Measurements from ENCODE around the gene LCN2. TPM values are rescaled to one million over a fixed set of nuclear protein-coding genes. Genes with fewer than 3 reads are reported as not detected.

The LCN2 gene
- total RNA-seq, 2 experiments from 2014 or later: not detected

- no peak overlapping the region for H3K4me3 ChIP-seq (ENCODE audit: low read length)
These were observed 43.5 kb downstream of the LCN2 start for GRCh38 chr9:128192601-128193371.

DNA sequence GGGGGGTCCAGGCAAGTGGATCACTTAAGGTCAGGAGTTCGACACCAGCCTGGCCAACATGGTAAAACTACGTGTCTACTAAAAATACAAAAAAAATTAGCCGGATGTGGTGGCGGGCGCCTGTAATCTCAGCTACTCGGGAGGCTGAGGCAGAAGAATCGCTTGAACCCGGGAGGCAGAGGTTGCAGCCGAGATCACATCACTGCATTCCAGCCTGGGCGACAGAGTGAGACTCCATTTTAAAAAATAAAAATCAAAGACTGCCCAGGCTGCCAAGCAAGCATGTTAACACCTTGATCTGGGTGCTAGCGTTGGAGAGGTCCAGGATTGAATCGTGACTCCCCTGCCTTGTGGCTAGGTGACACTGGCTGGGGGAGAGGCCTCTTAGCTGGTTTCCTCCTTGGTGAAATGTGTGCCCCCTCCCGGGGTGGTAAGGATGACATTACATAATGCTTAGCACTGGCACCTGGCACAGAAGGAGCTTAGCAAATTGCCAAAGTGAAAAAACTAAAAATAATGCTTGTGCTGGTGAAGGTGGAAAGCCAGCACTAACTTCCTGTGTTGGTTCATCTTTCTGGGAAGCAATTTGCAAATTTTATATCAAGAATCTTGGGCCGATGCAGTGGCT, 44.3 kb downstream of the LCN2 start:
- Histone ChIP-seq H3K27ac (ENCODE audit: low read depth in 1 of 2, low read length in 2 of 2) (no peak overlapping the region), H3K4me1 (ENCODE audit: insufficient read depth, low read length) (peaks cover 21% of the 10 kb centered on the region), H3K36me3 (ENCODE audit: insufficient read depth, low read length) (peaks cover 6% of the 10 kb centered on the region), H3K9me3 (ENCODE audit: control insufficient read depth in 1 of 2, insufficient read depth in 1 of 2, low read length in 2 of 2) (peaks cover 0 to 5% of the 10 kb centered on the region in 2 experiments), H3K4me3 (ENCODE audit: low read length) (no peak overlapping the region), H3K27me3 (ENCODE audit: control insufficient read depth in 1 of 2, insufficient read depth in 2 of 2, low read length in 2 of 2) (peaks cover 0 to 4% of the 10 kb centered on the region in 2 experiments)
- Mint-ChIP-seq H3K4me3 (peak overlapping the region; percentile 77), H3K4me1 (ENCODE audit: low read depth) (peaks cover 19% of the 10 kb centered on the region), H3K27ac (peak overlapping the region; percentile 54), H3K36me3 (ENCODE audit: low read depth) (peaks cover 19% of the 10 kb centered on the region), H3K27me3 (no peaks in the 10 kb centered on the region), H3K9me3 (no peaks in the 10 kb centered on the region)
- ATAC-seq (ENCODE audit: poor library complexity): no peak
- intact Hi-C loops (cut with DNase I, micrococcal nuclease): loop anchor here (5.0 to 10.0 kb wide), 3 partner anchors 61 to 391 kb away; partner anchors contain the start of genes COQ4 (in 1 of the 2), FPGS (in 1 of the 2) and TRUB2 (in 1 of the 2)
- CTCF ChIA-PET: interaction anchor here (1.3 to 1.8 kb wide), 2 partner anchors 10 to 57 kb away, joined by 3 to 4 read pairs; partner anchors contain the start of gene DNM1
- DNase-seq: no peak
- POLR2A ChIA-PET: interaction anchor here (0.7 to 0.9 kb wide), 2 partner anchors 26 to 34 kb away, joined by 3 to 4 read pairs; no protein-coding TSS in a partner anchor
- TF ChIP-seq, protein P1, sequence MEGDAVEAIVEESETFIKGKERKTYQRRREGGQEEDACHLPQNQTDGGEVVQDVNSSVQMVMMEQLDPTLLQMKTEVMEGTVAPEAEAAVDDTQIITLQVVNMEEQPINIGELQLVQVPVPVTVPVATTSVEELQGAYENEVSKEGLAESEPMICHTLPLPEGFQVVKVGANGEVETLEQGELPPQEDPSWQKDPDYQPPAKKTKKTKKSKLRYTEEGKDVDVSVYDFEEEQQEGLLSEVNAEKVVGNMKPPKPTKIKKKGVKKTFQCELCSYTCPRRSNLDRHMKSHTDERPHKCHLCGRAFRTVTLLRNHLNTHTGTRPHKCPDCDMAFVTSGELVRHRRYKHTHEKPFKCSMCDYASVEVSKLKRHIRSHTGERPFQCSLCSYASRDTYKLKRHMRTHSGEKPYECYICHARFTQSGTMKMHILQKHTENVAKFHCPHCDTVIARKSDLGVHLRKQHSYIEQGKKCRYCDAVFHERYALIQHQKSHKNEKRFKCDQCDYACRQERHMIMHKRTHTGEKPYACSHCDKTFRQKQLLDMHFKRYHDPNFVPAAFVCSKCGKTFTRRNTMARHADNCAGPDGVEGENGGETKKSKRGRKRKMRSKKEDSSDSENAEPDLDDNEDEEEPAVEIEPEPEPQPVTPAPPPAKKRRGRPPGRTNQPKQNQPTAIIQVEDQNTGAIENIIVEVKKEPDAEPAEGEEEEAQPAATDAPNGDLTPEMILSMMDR (IDR thresholded peaks at IDR 0.05): no peak

More at GRCh38 chr9:128192601-128193371, 43.5 kb downstream of the LCN2 start:
- peaks cover 24% of the 10 kb centered on the region for H3K4me1 ChIP-seq (ENCODE audit: insufficient read depth, low read length)
- TF ChIP-seq, protein P1 (IDR thresholded peaks at IDR 0.05): peak; percentile 43
- H3K27me3 Mint-ChIP-seq: no peaks in the 10 kb centered on the region
- peaks cover 26% of the 10 kb centered on the region for H3K36me3 Mint-ChIP-seq (ENCODE audit: low read depth)
- H3K9me3 ChIP-seq (ENCODE audit: control insufficient read depth in 1 of 2, insufficient read depth in 1 of 2, low read length in 2 of 2): peaks cover 0 to 5% of the 10 kb centered on the region in 2 experiments
- intact Hi-C loops (cut with DNase I, micrococcal nuclease): loop anchor here (5.0 to 10.0 kb wide), 3 partner anchors 62 to 390 kb away; partner anchors contain the start of genes COQ4 (in 1 of the 2), FPGS (in 1 of the 2) and TRUB2 (in 1 of the 2)
- H3K27ac ChIP-seq (ENCODE audit: low read depth in 1 of 2, low read length in 2 of 2): no peak overlapping the region
- H3K27ac Mint-ChIP-seq: peak overlapping the region; percentile 54
- ATAC-seq (ENCODE audit: poor library complexity) (peak; percentile 65), DNase-seq (peak in 7 of 14 experiments; percentile 18 to 69 (median 49))
- peak overlapping the region; percentile 66 for H3K4me3 Mint-ChIP-seq
- no peaks in the 10 kb centered on the region for H3K9me3 Mint-ChIP-seq
- peaks cover 0 to 4% of the 10 kb centered on the region in 2 experiments for H3K27me3 ChIP-seq (ENCODE audit: control insufficient read depth in 1 of 2, insufficient read depth in 2 of 2, low read length in 2 of 2)
- CTCF ChIA-PET: interaction anchor here (0.7 to 1.8 kb wide), 3 partner anchors 11 to 86 kb away, joined by 3 to 4 read pairs (median 3); partner anchors contain the start of gene DNM1
- H3K4me1 Mint-ChIP-seq (ENCODE audit: low read depth): peaks cover 25% of the 10 kb centered on the region
- H3K36me3 ChIP-seq (ENCODE audit: insufficient read depth, low read length): peaks cover 13% of the 10 kb centered on the region
- POLR2A ChIA-PET: interaction anchor here (0.9 kb wide), 3 partner anchors 11 to 32 kb away, joined by 3 read pairs; no protein-coding TSS in a partner anchor
